CD4-positive, alpha-beta T cell treated with Interleukin-12 subunit alpha and Interleukin-12 subunit beta, for 1 hour (primary cell): ENCODE results near the gene WRAP53.

Experiments
- DNase-seq: peaks from one replicate; pipeline ENCODE4 v3.0.0-alpha.2; 2020

WRAP53 gene

DNA sequence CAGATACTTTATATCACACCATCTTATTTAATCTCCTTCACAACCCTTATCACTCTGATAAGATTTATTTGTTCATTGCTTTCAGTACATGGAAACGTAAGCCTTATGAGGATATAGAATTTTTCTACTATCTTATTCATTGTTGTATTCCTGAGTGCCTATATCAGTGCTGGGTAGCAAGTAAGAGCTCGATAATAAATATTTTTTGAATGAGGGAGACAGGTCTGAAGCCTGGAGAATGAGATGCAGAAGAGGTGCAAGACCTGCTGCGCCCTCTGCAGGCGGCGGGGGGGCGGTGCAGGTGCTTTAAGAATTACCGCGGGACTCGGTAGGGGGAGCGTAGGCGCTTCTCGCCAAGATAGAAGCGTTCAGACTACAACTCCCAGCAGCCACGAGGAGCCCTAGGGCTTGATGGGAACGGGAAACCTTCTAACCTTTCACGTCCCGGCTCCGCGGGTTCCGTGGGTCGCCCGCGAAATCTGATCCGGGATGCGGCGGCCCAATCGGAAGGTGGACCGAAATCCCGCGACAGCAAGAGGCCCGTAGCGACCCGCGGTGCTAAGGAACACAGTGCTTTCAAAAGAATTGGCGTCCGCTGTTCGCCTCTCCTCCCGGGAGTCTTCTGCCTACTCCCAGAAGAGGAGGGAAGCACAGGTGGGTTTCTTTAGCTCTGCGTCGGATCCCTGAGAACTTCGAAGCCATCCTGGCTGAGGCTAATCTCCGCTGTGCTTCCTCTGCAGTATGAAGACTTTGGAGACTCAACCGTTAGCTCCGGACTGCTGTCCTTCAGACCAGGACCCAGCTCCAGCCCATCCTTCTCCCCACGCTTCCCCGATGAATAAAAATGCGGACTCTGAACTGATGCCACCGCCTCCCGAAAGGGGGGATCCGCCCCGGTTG, at the start of gene WRAP53:
WRAP53 (plus strand) TSS at position 570 of the 900 bp plus-strand sequence; CDS start at position 742, 172 bp downstream.
- peak; percentile 97 for DNase-seq

DNA sequence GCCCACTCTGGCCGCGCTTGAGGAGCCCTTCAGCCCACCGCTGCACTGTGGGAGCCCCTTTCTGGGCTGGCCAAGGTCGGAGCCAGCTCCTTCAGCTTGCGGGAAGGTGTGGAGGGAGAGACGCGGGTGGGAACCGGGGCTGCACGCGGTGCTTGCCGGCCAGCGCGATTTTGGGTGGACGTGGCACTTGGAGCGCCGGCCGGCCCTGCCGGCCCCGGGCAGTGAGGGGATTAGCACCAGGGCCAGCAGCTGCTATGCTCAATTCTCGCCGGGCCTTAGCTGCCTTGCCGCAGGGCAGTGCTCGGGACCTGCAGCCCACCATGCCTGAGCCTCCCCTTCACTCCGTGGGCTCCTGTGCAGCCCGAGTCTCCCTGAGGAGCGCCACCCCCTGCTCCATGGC, 47.5 kb upstream of the WRAP53 start:
- no peak for DNase-seq

DNA sequence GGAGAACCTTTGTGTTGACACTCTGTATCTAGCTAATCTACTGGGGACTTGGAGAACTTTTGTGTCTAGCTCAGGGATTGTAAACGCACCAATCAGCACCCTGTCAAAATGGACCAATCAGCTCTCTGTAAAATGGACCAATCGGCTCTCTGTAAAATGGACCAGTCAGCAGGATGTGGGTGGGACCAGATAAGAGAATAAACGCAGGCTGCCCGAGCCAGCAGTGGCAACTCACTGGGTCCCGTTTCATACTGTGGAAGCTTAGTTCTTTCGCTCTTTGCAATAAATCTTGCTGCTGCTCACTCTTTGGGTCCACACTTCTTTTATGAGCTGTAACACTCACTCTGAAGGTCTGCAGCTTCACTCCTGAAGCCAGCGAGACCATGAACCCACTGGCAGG, 46.6 kb upstream of the WRAP53 start:
- DNase-seq = peak; percentile 17

DNA sequence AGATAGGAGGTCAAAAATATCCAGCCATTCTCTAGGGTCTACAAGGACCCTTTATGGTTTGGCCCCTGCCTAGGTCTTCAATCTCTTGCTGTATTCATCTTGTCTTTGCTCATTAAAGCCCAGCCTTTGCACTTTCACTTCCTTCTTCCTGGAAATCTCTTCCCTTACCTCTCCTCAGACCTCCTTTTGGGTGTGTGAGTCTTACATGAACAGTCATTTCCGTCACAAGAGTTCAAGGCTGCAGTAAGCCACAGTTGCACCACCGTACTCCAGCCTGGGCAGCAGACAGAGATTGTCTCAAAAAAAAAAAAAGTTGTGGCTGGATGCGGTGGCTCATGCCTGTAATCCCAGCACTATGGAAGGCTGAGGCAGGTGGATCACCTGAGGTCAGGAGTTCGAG, 43.5 kb upstream of the WRAP53 start:
- no peak for DNase-seq

DNA sequence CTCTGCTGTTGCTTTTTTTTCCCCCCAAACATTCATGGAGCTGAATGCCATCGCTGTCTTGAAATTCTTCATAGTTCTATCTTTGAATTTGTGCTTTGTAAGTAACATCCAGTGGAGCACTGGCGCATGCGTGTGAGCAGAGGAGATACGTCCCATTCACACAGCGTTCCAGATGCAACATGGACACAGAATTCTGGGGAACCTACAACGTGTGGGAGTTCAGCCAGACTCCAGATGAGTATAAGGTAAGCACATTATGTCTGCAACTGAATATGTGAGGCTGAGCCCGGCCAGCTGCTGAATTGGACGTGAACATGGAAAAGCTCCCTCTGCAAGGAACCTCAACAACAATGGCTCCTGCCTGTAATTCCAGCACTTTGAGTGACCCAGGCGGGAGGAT, 41.8 kb upstream of the WRAP53 start:
- no peak for DNase-seq

DNA sequence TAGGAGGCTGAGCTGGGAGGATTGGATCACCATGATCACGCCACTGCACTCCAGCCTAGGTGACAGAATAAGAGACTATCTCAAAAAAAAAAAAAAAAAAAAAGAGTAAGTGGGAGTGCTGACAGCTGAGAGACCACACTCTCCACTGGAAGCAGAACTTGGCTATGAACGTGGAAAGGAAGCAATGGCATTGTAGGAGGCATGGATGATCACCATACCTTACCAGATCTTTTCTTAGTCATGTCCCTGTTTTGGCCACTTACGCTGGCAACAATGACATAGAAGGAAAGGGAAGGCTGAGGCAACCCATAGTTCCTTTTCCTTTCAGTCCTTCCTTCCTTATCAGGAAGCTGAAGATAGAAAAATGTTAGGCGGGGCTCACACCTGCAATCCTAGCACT, 41.3 kb upstream of the WRAP53 start:
- no peak for DNase-seq

DNA sequence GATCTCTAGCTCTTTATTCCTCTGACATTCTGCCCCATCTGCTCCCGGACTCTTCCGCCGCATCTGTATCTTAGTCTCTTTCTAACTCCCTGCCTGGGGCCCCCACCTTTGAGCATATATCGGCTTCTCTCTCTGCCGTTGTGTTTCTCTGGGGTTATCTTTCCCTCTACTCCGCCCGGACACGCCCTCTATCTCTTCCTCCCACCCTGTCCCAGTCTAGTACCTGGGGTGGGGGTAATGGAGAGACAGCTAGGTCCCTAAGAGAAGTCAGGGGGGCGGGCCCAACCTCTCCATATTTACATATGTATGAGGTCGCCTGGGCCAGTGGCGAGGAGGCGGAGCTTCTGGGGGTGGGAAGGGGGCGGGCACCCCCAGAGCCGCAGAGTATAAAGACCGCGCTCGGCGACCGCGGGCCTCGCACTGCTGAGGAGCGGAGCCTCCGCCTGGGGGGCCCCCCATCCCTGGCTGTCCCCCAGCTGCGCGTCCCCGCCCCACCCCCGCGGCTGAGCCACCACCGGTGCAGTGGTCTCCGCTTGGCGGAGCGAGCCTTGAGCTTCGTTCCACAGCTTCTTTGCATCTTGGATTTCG, 37.7 kb upstream of the WRAP53 start, which contains the start of gene ATP1B2:
ATP1B2 (plus strand) TSS at position 418 of the 588 bp plus-strand sequence. CDS start 593 bp downstream, outside the sequence.
- peak; percentile 77 for DNase-seq

DNA sequence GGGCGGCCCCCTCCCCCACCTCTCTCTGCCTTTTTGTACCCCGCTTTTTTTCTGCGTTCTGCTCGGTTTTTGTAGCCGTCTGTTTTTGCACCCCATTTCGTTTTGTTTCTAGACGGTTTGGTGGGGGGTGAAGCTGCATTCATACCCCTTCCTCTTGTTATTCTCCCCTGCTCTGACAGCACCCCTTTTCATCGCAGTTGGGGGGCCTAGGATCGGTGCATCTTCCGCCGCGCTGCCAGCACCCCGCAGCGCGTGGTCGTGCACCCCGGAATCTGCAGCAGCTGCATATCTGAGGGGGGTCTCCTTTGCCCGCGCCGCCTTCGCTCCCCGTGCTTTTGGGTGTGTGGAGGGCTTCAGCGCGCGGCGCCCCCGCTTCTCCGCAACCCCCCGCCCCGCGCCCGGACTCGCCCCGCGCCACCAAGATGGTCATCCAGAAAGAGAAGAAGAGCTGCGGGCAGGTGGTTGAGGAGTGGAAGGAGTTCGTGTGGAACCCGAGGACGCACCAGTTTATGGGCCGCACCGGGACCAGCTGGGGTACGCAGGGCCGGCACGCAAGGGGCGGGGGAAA, 37.1 kb upstream of the WRAP53 start:
- no peak for DNase-seq

DNA sequence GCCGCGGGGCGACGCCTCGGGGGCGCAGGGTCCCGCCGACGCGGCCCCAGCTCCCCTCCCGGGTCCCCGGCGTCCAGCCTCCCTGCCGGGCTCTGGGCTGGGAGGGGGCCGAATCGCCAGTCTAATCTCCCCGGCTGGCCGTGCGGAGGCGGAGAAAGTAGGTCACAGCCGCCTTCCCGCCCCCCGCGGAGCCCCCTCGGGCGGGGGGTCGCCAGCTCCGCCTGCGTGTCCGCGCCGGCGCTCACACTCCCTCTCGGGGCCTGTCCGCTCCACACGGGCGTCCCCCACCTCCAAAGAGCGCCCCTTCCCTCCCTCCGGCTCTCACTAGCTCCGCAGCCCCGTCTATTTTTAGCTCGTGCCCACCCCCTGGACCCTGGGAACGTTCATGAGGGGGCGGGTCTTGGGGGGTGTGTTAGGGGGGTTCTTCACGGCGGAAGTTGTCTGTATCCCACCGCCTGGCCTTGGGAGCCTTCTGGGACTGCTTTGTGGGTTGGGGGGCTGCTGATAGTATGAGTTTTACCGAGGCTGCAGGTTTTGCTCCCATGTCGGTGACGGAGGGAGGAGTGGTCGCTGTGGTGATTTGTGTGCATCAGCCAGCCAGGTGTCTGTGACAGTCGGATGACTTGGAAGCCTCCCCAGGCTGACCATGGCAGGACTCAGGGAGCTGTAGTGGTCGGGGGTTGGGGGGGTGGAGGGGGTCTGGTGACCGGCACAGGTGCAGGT, 36.5 kb upstream of the WRAP53 start:
- no peak for DNase-seq

DNA sequence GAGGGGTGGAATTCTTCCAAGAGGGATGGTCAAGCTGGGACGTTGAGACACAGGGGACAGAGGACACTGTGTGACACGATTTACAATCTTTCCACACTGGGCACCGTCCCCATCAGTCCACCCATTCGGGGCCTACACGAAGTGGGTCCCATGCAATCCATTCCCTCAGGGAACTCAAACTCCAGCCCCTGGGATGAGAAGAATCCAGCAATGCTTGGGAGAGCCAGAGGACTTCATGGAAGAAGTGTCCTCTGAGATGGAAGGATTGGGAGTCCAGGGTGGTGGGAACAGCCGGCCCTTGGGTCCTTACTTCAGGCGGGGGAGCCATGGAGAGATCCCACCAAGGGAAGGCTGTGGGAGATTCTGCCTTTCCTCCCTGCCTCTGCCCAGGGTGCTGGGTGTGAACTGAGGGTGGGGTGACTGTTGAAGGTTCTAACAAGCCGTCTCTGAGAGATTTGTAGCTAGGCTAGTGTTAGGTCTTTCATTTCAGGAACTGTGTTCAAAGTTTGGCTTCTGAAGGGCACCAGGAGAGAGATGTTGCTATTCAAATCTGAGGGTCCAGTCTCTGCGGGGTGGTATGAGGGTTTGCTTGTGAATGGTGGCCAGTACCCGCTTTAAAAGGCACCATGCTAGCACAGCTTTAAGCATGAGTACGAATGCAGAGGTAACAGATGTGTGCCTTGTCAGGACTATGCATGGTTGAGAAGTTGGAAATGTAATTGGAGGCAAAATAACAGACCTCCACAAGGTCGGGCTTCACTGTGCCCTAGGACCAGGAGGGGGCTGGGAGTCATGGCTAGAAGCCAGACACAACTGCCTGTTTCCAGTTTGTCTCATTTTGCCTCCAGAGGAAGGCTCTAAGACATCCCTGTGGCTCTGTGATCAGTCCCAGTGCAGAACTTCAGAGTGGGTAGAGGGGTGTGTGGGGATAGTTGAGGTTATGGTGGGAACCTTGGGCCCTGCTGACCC, 35.6 kb upstream of the WRAP53 start:
- DNase-seq = no peak

DNA sequence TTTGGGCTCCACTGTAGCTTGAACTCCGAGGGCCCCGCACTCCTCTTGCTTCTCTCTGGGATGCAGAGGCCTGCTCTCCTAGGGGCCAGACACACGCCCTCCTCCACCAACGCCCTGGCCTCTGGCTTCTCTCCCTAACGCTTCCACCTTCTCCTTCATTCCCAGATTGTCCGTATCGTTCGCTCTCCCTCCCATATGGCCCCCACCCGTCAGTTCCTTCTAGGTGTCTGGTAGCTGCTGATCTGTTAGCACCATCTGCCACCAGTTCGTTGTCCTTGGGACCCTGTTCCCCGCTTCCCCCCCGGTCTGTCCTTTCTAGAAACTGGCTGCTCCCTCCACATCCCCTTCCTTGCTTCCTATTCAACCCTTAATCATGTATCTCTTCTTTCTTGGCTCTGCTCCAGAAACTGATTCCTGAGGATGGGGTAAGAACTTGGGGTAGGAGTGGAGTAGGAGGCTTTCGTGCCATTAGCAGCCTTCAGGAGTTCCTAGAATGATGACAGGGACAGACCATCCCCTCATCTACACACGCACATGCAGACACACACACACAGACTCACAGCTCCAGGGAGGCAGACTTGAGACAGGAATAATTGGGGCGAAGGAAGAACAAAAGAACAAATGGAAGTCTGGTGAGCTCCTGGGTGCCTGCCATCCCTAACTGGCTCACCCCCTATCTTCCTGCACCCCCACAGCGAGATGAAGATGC, 33.3 kb upstream of the WRAP53 start:
- DNase-seq = no peak

DNA sequence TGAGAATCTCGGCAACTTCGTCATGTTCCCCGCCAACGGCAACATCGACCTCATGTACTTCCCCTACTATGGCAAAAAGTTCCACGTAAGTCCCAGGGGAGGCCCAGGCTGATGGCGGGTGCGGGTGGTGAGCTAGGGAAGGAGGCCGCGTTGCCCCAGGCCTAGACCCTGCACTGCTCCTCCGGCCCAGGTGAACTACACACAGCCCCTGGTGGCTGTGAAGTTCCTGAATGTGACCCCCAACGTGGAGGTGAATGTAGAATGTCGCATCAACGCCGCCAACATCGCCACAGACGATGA, 32.8 kb upstream of the WRAP53 start:
- no peak for DNase-seq

DNA sequence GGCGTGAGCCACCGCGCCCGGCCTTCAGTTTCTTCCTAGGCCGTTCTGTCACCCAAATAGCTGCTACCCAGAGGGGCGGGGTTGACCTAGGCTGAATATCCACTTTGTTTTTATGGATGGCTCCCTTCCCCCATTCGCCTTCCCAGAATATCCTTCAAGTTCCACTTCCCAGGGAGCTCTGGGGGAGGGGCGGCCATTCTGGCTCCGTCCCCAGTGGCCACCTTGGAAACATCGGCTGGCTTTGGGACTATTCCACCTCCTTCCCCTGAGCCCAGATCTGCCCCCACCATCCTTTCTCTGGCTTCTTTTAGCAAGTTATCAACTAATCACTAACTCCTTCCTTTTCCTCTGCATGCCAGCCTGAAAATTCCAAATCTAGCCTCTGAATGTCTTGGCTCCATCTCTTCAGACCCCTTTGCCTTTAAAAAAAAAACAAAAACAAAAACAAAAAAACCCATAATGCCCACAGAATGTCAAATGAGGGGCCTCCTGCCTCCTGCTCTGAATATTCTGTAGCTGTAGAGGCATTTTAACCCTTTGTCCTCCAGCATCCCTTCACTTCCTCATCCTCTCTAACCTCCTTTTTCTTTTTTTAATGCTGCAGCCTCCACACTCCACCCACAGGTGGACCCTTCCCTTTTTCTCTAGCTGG, 31.2 kb upstream of the WRAP53 start:
- DNase-seq = no peak

DNA sequence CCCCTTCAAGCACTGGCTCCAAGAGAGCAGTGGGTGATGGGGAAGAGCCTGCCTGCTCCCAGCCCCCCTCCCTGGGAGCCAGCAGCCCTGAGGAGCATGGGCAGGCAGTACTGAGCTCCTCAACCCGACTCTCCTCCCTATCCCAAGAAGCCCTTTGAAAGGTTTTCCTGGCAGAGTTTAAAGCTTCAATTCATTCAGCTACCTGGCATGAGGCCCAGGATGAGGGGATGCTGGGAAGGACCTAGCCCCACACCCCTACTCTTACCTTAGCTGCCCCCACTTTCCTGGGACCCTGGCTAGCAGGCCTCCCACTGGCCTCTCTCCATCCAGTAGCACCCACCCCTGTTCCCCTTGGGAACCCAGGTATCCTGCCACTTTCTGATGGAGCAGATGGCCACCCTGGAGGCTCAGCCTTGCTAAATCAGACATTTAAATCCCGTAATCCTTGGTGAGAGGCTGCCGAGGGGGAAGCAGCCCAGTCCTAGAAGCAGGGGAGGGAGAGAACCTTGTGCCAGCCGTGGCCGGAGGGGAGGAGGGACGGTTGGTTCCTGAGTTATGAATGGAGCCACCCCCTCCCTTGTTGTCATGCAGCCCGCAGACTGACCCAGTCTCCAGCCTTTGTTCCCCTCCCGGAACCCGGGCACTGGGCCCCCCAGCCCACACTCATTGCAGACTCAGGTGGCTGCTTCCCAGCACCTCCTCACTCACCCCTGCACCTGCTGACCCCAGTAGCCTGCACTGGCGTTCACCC, 20.4 kb upstream of the WRAP53 start:
- no peak for DNase-seq

DNA sequence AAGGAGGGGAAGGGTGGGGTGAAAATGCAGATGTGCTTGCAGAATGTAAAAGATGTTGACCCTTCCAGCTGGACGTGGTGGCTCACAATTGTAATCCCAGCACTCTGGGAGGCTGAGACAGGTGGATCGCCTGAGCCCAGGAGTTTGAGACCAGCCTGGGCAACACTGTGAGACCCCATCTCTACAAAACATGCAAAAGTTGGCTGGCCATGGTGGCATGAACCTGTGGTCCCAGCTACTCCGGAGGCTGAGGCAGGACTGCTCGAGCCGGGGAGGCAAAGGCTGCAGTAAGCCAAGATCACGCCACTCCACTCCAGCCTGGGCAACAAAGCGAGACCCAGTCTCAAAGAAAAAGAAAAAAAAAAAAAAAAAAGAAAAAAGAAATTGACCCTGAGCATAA, 19.8 kb upstream of the WRAP53 start:
- no peak for DNase-seq

DNA sequence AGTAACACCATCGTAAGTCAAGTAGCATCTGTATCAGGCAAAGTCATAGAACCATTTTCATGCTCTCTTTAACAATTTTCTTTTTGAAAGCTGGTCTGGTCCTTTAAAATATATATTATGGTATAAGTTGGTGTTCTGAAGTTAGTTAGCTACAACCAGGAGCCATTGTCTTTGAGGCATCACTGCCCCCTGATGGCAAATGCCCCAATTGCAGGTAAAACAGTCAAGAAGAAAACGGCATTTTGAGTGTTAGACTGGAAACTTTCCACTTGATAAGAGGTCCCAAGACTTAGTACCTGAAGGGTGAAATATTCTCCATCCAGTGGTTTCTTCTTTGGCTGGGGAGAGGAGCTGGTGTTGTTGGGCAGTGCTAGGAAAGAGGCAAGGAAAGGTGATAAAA, 15.0 kb upstream of the WRAP53 start:
- peak; percentile 40 for DNase-seq

DNA sequence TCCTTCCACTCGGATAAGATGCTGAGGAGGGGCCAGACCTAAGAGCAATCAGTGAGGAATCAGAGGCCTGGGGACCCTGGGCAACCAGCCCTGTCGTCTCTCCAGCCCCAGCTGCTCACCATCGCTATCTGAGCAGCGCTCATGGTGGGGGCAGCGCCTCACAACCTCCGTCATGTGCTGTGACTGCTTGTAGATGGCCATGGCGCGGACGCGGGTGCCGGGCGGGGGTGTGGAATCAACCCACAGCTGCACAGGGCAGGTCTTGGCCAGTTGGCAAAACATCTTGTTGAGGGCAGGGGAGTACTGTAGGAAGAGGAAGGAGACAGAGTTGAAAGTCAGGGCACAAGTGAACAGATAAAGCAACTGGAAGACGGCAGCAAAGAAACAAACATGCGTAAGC, 13.3 kb upstream of the WRAP53 start:
- DNase-seq = no peak

DNA sequence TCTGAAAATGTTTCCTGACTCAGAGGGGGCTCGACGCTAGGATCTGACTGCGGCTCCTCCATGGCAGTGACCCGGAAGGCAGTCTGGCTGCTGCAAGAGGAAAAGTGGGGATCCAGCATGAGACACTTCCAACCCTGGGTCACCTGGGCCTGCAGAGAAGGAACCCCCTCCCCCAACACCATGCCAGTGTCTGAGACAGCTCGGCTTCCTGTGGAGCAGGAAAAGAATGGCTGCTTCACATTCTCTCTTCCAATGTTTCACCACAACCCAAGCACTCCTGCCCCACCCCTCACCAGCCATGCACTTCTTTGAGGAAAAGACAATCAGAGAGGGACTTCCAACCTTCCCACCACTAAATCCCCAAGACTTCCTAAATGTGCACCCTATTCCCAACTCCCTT, 11.7 kb upstream of the WRAP53 start:
- DNase-seq = no peak

DNA sequence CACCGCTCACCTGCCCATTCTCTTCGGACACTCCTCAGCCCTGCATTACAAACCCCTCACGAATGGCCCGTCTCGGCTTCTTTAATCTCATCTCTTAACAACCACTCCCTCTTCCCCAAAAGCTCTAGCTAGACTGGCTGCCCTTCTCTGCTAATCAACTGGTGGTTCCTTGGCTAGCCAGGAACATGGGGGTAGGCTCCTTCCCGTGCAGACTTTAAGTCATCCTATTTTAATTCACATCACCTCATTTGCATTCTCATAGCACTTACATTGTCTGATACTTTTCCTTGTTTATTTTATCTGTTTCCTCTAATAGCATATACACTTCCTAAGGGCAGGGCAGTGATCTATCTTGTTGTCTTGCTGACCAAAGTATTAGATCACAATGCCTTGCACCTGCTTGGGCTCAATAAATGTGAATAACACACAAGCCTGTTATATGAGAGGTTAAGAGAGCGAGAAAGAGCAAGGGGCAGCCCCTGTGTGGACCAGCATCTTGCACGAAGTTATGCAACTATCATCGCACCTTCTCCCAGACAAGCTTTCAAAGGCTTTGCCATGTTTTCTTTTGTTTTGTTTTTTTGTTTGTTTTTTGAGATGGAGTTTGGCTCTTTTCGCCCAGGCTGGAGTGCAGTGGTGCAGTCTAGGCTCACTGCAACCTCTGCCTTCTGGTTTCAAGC, 10.7 kb upstream of the WRAP53 start:
- DNase-seq = no peak
